ENCODE results near the gene C2orf68.
"Not testable (repeated sequence)": the region's sequence is repeated elsewhere in the genome, so short reads cannot be mapped to it uniquely, and the experiment has no call there.

The C2orf68 gene

DNA sequence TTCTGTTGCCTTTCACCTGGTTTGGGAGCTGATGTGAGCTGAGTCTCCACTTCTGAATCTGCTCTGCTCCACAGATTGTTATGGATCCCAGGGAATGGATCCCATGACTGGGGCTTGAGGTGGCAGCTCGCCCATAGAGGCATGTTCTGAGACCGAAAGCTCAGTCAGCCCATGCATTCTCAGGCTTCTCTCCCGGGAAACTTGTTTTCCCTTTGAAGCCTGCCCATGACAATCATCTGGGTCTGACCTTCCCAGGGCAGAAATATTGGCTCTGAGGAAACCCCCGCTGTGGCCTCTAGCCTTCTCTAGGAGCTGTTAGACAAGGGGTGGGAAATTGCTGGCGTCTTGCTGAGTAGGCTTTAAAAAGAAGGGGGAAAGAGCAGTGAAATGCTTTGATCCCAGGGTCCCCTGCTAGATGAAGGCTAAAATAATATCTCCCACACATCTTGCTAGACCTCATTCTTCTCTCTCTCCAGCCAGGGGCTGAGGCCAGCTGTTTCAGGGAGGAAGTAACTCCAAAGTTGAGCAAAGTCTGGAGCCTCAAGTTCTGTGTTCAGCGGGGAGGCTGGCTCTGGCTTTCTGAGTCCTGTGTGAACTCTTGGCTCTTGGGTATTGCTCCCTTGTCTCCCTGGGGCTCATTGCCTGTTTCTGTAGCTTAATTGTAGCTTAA lies 32.5 kb downstream of the C2orf68 start:
- no peak for DNase-seq

DNA sequence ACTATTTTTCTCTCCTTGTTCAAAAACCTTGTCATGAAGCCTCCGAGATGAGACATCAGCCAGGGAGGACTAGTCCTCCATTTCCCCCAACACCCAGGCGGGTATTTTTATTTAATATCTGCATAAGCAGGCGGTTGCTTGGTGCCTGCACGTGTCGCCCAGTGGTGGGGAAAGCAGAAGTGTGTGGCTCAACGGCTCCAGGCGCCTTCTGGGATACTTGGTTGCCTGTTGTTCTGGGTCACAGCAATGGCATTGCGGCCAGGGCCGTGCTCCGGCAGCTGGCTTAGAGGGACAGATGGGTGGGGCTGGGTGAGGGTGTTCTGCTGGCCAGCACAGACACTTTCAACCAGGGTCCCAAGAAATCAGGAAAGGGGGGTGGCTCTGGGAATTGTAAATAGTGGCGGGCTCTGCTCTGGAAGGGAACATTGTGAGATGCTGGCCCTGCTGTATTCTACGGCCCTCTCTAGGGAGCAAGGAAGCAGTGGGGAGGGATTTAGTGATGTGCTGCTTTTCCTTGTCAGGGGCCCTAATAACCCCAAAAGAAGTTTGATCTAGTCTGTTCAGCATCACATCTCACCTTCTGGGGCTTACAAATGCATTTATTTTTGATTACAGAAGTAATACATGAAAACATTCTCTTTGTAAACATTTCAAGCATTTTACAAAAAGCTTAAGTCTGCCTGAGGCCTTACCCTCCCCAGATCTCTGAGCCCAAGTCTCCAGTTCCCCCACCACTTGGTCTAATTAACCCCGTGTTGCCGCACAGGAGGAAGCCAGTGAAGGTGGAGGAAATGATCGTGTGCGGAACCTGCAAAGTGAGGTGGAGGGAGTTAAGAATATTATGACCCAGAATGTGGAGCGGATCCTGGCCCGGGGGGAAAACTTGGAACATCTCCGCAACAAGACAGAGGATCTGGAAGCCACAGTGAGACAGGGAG lies 33.4 kb downstream of the C2orf68 start:
- peak; percentile 64 for DNase-seq

DNA sequence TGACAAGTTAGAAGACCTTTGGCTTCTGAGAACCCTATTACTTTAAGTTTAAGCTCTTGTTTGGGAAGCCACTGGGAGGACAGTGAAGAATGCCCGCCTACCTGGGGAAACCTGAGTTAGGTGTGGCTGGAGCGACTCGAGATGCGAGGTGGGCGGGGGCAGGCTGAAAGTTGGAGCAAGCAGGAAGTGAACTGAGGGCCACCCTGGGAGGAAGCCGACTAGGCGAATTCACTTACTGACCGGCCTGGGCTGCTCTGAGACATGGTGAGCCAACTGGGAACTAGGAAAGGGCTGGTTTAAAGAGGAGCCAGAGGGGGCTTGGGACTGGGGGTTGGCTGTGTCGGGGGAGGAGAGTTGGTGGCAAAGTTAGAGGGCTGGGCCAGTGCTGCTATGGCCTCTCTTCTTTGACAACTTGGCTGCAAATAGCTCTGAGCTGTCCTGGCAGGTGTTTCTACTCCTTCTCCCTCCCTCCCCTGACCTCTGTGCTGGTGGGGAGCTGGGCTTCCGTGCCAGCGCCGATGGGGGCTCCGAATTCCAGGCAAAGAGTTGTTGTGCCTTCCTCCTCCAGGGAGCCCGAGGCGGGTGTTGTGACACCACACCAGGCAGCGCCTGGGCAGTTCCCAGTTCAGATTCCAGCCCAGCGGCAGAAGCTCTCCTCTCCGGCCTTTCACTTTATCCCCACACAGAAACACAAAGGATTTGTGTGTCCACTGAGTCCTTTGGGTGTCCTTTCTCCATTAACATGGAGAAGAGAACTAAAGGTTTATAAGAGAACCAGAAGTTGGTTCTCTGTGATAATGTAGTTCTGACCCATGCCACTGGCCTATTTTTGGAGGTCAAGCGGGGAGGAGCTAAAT lies 34.3 kb downstream of the C2orf68 start, which contains the start of gene VAMP8:
TSS of gene VAMP8 (plus strand) at position 201 of the 857 bp plus-strand sequence. CDS start at position 262, 61 bp downstream.
- DNase-seq = peak; percentile 59

DNA sequence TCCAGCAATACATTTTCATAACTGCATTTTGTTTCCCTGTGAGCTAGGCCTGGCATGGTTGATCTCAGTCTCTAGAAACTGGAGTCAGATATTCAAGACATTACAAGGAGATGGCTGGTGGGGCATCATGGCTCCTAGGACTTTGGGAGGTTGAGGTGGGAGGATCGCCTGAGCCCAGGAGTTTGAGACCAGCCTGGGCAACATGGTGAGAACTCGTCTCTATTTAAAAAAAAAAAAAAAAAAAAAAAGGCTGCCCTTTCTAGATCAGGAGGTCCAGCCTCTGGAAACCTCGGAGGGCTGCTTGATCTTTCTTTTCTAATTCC lies 34.8 kb downstream of the C2orf68 start:
- no peak for DNase-seq

DNA sequence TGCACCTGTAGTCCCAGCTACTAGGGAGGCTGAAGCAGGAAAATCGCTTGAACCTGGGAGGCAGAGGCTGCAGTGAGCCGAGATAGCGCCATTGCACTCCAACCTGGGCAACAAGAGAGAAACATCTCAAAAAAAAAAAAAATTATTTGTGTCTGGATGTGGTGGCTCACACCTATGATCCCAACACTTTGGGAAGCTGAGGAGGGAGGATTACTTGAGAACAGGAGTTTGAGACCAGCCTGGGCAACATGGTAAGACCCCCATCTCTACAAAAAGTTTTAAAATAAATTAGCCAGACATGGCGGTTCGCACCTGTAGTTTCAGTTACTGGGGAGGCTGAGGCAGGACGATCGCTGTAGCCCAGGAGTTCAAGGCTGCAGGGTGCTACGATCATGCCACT lies 36.1 kb downstream of the C2orf68 start:
- DNase-seq = no peak

DNA sequence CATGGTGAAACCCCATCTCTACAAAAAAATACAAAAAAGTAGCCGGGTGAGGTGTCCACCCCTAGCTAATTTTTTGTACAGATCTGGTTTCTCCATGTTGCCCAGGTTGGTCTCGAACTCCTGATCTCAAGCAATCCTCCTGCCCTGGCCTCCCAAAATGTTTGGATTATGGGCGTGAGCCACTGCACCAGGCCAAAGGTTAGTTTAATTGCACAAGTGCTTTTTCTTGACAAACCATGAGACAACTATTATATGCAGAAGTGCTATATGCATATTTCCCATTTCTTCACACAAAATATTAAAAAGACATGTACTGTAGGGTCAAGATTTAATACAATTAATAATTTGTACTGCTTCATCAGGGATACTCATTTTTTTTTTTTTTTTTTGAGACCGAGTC lies 45.6 kb downstream of the C2orf68 start:
- DNase-seq = no peak

DNA sequence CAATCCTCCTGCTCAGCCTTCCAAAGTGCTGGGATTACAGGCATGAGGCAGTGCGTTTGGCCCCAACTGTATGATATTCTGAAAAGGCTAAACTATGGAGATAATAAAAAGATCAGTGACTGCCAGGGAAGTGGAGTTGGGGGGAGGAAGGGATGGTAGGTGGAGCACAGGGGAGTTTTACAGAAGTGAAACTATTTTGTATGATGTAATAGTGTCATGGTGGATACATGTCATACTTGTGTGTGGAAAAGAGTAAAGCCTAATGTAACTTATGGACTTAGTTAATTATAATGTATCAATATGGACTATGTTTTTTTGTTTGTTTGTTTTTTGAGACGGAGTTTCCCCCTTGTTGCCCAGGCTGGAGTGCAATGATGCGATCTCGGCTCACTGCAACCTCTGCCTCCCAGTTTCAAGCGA lies 47.7 kb downstream of the C2orf68 start:
- peak; percentile 24 for DNase-seq

DNA sequence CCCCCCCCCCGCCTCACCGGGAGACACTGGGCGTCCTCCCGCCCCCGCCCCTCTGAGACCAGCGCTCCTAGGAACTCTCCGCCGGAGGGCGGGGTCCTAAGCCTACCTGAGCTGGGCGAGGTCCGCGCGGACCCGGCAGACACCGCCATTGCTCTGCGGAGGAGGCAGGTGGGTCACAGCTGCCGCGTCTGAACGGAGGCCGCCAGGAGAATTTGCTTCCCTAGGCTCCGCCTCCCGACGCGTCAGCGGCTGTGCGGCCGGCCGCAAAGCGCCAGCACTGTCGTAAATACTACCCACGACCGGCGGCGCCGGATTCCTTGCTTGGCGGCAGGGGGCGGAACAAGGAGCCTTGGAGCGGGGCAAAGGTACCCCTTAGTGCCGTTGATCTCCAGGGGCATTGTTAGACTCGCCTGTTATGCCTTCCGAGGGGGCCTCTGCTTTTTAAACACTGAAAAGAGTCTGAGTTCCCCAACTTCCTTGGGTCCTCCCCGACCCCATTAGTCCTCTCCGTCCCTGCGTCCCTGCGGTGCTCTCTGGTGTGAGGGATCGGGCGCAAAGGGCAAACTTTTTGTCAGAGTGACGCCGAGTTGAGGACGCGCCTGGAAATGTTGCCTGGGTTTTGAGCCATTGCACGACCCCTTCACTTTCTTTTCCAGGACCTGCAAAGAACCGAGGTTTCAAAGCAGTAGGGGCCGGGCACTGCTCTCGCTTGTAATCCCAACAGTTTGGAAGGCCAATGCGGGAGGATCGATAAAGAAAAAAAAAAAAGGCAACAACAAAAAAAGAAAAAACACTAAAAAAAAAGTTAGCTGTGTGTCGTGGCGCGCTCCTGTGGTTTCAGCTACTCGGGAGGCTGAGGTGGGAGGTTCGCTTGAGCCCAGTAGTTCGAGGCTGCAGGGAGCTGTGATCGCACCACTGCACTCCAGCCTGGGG lies 50.3 kb downstream of the C2orf68 start, which contains the start of gene GGCX:
TSS of gene GGCX (minus strand) at position 214 of the 933 bp plus-strand sequence. CDS start at position 149, 65 bp downstream.
- peak; percentile 93 for DNase-seq

DNA sequence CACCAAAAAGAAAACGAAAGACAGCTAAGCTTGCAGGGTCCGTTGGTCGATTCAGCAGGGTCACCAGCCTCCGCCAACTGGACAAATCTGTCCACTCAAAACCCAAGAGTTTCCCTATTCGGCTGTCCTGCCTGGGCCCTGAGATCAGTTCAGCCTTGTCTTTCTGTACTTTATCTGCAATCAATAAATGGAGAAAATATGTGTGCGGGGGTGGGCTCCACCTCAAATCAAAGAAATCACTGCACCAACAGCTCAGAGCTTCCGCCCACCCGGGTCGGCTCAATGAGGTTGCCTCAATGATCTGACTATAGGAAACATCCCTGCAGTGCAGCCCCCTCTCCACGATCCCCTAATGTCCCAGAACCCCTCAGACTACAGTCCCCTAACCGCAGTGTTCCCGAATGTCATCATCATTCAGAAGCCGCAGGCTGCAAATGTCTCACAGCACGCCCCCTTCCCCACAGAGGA lies 51.0 kb downstream of the C2orf68 start:
- no peak for DNase-seq

DNA sequence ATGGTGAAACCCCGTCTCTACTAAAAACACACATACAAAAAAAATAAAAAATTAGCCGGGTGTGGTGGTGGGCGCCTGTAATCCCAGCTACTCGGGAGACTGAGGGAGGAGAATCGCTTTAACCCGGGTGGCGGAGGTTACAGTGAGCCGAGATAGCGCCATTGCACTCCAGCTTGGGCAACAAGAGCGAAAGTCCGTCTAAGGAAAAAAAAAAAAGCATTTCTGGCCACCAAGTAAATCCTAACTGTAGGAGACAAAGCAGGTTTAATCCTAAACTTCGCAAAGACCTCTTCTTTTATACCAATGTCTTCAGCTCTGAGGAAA lies 51.5 kb downstream of the C2orf68 start:
- not testable (repeated sequence) for DNase-seq

DNA sequence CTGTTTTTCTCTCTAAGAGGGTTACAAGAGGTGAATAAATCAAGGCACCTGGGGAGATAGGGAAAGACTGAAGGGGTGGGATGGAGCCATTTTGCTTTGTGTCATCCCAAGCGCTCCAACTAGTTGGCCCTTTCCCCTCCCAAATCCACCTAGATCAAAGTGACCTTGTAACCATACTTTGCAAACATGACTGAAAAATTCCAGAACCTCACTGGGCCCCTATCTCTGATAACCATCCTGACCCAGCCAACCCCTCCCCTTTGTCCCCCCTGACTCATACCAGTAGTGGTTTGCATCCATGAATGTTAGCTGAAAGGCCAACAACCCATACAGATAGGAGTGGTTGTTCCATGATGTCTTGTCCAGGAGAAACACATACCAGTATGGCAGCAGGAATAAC lies 53.7 kb downstream of the C2orf68 start:
- DNase-seq = no peak

DNA sequence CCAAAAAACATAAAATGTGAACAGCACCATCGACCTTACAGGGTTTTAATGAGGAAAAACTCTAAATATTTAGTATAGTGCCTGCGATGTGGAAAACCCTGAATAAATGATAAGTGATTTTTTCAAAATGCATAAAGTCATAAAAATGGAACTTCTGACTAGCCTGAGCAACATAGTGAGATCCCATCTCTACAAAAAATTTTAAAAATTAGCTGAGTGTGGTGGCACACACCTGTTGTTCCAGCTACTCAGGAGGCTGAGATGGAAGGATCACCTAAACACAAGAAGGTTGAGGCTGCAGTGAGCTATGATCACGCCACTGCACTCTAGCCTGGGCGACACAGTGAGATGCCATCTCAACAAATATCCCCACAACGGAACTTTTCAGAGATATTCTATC lies 54.7 kb downstream of the C2orf68 start:
- no peak for DNase-seq

Measured in GDM1 (cell line).